ENCODE results near the gene FOXP1. TPM values are rescaled to one million over a fixed set of nuclear protein-coding genes. Genes with fewer than 3 reads are reported as not detected.

Gene FOXP1
- total and polyA plus RNA-seq, 4 donors, result 4.9 to 35.4 (median 32.0) TPM

GRCh38 chr3:71309342-71309741, 274.2 kb downstream of the FOXP1 start:
- DNase-seq (ENCODE audit: low spot score), result no peak
- Histone ChIP-seq H3K27ac (ENCODE audit: low read depth in 1 of 2, low read length in 2 of 2) (no peak overlapping the region), H3K9me3 (ENCODE audit: control insufficient read depth in 4 of 4, low read length in 3 of 4) (no peaks in the 10 kb centered on the region), H3K36me3 (ENCODE audit: control insufficient read depth in 4 of 4, insufficient read depth in 3 of 4, low read depth in 1 of 4, low read length in 3 of 4) (no peaks in the 10 kb centered on the region), H3K4me3 (ENCODE audit: low read depth in 1 of 3, low read length in 3 of 3) (no peak overlapping the region), H3K9ac (ENCODE audit: low read depth in 1 of 2, low read length in 2 of 2) (no peak overlapping the region), H3K4me1 (ENCODE audit: control insufficient read depth in 4 of 4, insufficient read depth in 4 of 4, low read length in 3 of 4) (peaks cover 0 to 26% (median 3%) of the 10 kb centered on the region in 4 donors), H3K27me3 (ENCODE audit: control insufficient read depth in 4 of 4, insufficient read depth in 4 of 4, low read length in 3 of 4) (no peaks in the 10 kb centered on the region)
- WGBS, result 89% methylated on average over 3 of the region's 3 CpGs
- TF ChIP-seq TAF1 (conservative IDR thresholded peaks at IDR 0.05) (no peak), SP1 (IDR thresholded peaks at IDR 0.05) (no peak), FOXA1 (IDR thresholded peaks at IDR 0.05) (no peak), MAX (IDR thresholded peaks at IDR 0.05) (no peak), RAD21 (IDR thresholded peaks at IDR 0.05) (no peak), NR2F2 (IDR thresholded peaks at IDR 0.05) (no peak), CTCF (IDR thresholded peaks at IDR 0.05; ENCODE audit: low read depth, low read length, missing input control) (no peak), REST (IDR thresholded peaks at IDR 0.05) (no peak), RXRA (IDR thresholded peaks at IDR 0.05) (no peak), HNF4G (IDR thresholded peaks at IDR 0.05) (no peak), ZBTB33 (IDR thresholded peaks at IDR 0.05) (no peak), GABPA (IDR thresholded peaks at IDR 0.05 in 1 of 2, conservative IDR thresholded peaks at IDR 0.05 in 1 of 2) (no peak), EGR1 (IDR thresholded peaks at IDR 0.05; ENCODE audit: low read depth in 2 of 2) (no peak), FOXA2 (IDR thresholded peaks at IDR 0.05) (no peak), ATF3 (IDR thresholded peaks at IDR 0.05) (no peak), HNF4A (conservative IDR thresholded peaks at IDR 0.05) (no peak), JUND (IDR thresholded peaks at IDR 0.05) (no peak), YY1 (IDR thresholded peaks at IDR 0.05) (no peak)
